Right atrium auricular region (tissue), 2 donors: ENCODE measurements around the gene TRAPPC3. TPM values are rescaled to one million over a fixed set of nuclear protein-coding genes. Genes with fewer than 3 reads are reported as not detected.
"Not testable (repeated sequence)": the region's sequence is repeated elsewhere in the genome, so short reads cannot be mapped to it uniquely, and the experiment has no call there.

ENCODE experiments used
- DNase-seq: peaks from one replicate; pipeline ENCODE4 v3.0.0-alpha.2; 2019; ENCODE audit warnings: low spot score
- H3K27ac ChIP-seq, 2 donors: fragments of 200-600 bp; sonication (generic); 1 replicate in 1 of 2; 2 replicates in 1 of 2; pipeline ENCODE4 v1.5.1; 2016 to 2019
- H3K27me3 ChIP-seq, 2 donors: fragments of 200-600 bp; sonication (generic); one replicate each; pipeline versions ENCODE4 v1.5.1 to v1.6.0; 2017 to 2019
- H3K36me3 ChIP-seq: fragments of 200-600 bp; sonication (generic); one replicate; pipeline ENCODE4 v1.5.1; 2016
- H3K4me1 ChIP-seq, 2 donors: fragments of 200-600 bp; sonication (generic); one replicate each; pipeline versions ENCODE4 v1.5.1 to v1.6.0; 2017 to 2019
- H3K4me3 ChIP-seq, 2 donors: fragments of 200-600 bp; sonication (generic); 1 replicate in 1 of 2; 2 replicates in 1 of 2; pipeline ENCODE4 v1.5.1; 2017 to 2019; ENCODE audit warnings: mild to moderate bottlenecking in 1 of 2, moderate library complexity in 1 of 2
- H3K9me3 ChIP-seq, 2 donors: fragments of 200-600 bp; sonication (generic); one replicate each; pipeline ENCODE4 v1.5.1; 2019
- CTCF ChIP-seq, 2 donors: fragments of 200-600 bp; sonication (generic); IDR thresholded peaks; one replicate each; pipeline ENCODE4 v1.5.1; 2019; ENCODE audit warnings: antibody characterized with exemption in 2 of 2
- total RNA-seq, 2 donors: library from RNA; depleted of rRNA; stranded (reverse); fragments of >200 nt; gene quantifications; one replicate each; pipeline ENCODE4 v1.1.0, GENCODE V29; 2016

The TRAPPC3 gene
- total RNA-seq = 10 to 100 TPM; 62.0 to 81.6 TPM

DNA sequence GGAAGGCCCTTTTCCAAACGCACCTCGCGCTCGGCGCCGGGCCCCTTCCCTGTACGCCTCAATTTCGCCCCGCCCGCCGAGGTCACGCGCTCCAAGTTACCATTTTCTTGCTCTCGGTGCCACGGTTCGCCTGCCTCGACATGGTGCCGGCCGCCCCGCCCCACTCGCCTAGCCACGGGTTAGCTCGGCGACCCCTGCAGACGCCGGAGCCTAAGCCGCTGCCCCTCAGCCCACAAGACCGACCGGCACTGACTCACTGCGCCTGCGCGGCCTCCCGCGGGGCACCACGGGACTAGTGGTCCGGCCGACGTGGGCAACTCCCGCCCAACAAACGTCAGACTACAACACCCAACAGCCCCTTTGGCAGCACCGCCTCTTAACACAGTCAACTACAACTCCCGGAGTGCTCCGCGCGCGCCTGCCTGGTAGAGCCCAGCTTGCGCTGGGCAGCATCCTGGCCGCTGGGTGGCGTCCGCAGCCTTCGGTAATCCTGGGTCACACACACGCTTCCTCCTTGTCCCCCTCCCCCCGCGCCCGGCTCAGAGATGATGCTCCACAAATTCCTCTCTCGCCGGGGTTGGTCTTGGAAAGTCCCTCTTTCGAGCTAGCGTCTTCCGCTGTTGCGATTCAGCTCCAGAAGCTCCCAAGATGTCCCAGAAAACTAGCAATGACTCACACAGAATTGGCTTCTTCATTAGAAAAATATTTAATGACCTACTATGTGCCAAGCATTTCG is at the start of gene TRAPPC3:
TRAPPC3 (minus strand) TSS at position 250 of the 736 bp plus-strand sequence; CDS start at position 142, 108 bp downstream.
- TF ChIP-seq CTCF (IDR thresholded peaks at IDR 0.05) = peak; percentile 77 to 97
- H3K9me3 ChIP-seq = no peaks in the 10 kb centered on the region
- H3K27ac ChIP-seq = peak within 1 kb of the TSS; percentile 96 to 97
- peaks cover 0 to 52% of the 10 kb centered on the region in 2 donors for H3K4me1 ChIP-seq
- peak within 1 kb of the TSS; percentile 81 to 90 for H3K4me3 ChIP-seq
- DNase-seq = peak; percentile 100
- H3K36me3 ChIP-seq = peaks cover 5% of the 10 kb centered on the region
- H3K27me3 ChIP-seq = no peaks in the 10 kb centered on the region

GRCh38 chr1:36198641-36199040 is 49.4 kb upstream of the TRAPPC3 start:
- no peaks in the 10 kb centered on the region for H3K27me3 ChIP-seq
- no peak overlapping the region for H3K4me3 ChIP-seq

DNA sequence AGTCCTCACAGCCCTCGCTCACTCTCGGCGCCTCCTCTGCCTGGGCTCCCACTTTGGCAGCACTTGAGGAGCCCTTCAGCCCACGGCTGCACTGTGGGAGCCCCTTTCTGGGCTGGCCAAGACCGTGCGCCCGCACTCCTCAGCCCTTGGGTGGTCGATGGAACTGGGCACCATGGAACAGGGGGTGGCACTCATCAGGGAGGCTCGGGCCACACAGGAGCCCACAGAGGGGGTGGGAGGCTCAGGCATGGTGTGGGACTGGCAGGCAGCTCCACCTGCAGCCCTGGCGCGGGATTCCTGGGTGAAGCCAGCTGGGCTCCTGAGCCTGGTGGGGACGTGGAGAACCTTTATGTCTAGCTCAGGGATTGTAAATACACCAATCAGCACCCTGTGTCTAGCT is 47.5 kb upstream of the TRAPPC3 start:
- not testable (repeated sequence) for DNase-seq, H3K27me3 ChIP-seq, H3K36me3 ChIP-seq, H3K9me3 ChIP-seq, H3K4me3 ChIP-seq
- Histone ChIP-seq H3K4me1 (peaks cover 0 to 17% of the 10 kb centered on the region in 2 donors), H3K27ac (peak overlapping the region in 1 of 2 donors; percentile 23)

More at GRCh38 chr1:36198641-36199040, 49.4 kb upstream of the TRAPPC3 start:
- H3K36me3 ChIP-seq = no peaks in the 10 kb centered on the region
- no peak for DNase-seq
- peak overlapping the region in 1 of 2 donors; percentile 84 for H3K27ac ChIP-seq
- no peaks in the 10 kb centered on the region for H3K9me3 ChIP-seq
- H3K4me1 ChIP-seq = peaks cover 0 to 25% of the 10 kb centered on the region in 2 donors
- TF ChIP-seq CTCF (IDR thresholded peaks at IDR 0.05) = no peak

DNA sequence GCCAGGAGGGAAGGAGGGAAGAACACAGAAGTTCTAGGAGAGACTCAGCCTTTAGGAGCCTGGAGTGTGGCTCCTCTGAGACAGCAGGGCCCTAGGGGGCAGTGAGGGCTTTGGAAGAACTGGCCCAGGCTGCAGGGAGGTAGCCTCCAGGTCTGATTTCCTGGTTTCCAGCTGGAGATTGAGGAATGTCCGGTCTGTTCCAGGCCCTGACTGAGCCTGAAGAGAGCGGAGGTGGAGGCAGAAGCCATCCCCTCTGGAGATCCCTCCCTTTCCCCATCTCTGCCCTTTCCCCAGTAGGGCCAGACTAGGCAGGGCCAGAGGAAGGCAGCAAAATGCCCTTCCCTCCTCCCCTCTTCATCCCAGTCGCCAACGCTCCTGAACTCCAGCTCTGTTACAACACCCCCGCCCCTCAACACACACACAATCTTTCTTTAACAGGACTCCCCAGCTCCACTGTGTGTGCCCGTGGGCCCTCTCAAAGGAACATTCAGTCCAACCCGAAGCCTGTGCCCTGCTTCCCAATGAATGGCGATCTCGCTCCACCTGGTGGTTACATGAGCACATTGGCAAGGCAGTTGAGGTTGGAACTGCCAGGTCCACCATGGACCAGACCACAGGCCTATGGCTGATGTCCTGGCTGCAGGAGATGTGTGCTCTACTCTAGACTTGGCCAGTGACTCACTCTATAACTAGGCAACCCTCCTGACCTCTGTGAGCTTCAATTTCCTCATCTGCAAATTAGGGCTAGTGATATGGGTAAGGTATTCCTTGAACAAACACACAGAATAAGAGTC is 38.7 kb upstream of the TRAPPC3 start:
- Histone ChIP-seq H3K27ac (peak overlapping the region; percentile 79), H3K9me3 (no peaks in the 10 kb centered on the region), H3K4me3 (no peak overlapping the region), H3K36me3 (no peaks in the 10 kb centered on the region), H3K4me1 (peaks cover 0 to 18% of the 10 kb centered on the region in 2 donors), H3K27me3 (no peaks in the 10 kb centered on the region)
- peak; percentile 72 to 89 for TF ChIP-seq CTCF (IDR thresholded peaks at IDR 0.05)
- peak; percentile 95 for DNase-seq

DNA sequence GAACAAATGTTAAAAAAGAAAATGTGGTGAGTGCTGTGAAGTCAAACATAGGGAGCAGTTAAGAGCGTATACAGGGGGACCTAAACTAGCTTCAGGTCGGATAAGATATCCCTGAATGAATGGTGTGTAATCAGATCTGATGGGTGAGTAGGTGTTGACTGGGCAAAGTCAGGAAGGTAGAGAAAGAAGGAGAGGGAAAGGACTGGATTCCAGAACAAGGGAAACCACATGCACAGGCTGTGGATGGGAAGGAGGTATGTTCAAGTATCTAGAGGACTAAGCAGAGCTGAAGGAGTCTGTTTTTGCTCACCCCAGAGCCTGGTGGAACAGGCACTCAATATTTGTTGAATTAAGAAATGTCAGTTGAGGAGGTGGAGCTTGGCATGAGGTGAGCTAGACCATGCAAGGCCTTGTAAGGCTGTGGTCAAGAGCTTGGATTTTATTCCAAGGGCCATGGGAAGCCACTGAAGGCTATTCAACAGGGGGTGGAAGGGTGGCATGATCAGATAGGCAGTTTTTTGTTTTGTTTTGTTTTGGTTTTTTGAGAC is 34.1 kb upstream of the TRAPPC3 start:
- Histone ChIP-seq H3K27ac (peak overlapping the region; percentile 13 to 32), H3K36me3 (peaks cover 30% of the 10 kb centered on the region), H3K9me3 (no peaks in the 10 kb centered on the region), H3K27me3 (no peaks in the 10 kb centered on the region), H3K4me1 (peaks cover 0 to 32% of the 10 kb centered on the region in 2 donors), H3K4me3 (no peak overlapping the region)
- no peak for TF ChIP-seq CTCF (IDR thresholded peaks at IDR 0.05)
- no peak for DNase-seq

DNA sequence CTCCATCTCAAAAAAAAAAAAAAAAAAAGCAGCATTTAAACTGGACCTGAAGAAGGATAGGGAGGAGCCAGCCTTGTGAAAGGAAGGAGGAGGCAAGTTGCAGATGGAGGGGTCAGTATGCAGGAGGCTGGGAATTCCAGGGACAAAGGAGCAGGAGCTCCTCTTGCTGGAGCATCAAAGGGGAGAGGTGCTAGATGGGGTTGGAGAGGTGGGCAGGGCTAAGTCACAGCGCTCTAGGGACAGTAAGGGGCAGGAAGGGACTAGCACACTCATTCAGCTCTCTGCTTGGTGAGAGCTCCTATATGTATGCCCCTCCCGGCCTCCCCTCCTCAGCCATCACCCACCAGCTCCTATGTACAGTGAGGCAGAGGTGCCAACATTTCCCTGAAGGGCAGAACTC is 33.4 kb upstream of the TRAPPC3 start:
- no peak for TF ChIP-seq CTCF (IDR thresholded peaks at IDR 0.05)
- no peak for DNase-seq
- H3K27me3 ChIP-seq = no peaks in the 10 kb centered on the region
- peaks cover 0 to 32% of the 10 kb centered on the region in 2 donors for H3K4me1 ChIP-seq
- H3K9me3 ChIP-seq = no peaks in the 10 kb centered on the region
- peak overlapping the region; percentile 13 to 32 for H3K27ac ChIP-seq
- H3K4me3 ChIP-seq = no peak overlapping the region
- H3K36me3 ChIP-seq = peaks cover 36% of the 10 kb centered on the region
